Fibroblast of lung (primary cell): ENCODE measurements around the gene LAPTM5. TPM values are rescaled to one million over a fixed set of nuclear protein-coding genes. Genes with fewer than 3 reads are reported as not detected.

ENCODE experiments used
- DNase-seq, 2 donors: peaks; one replicate each; pipeline versions ENCODE4 v3.0.0 to v3.0.0-alpha.2; 2010; ENCODE audit warnings: low read depth in 2 of 2
- H2AFZ ChIP-seq: 2 replicates; pipeline ENCODE4 v1.5.1; 2012; ENCODE audit warnings: low read length, control low read depth, inconsistent platforms
- H3K27ac ChIP-seq: 2 replicates; pipeline ENCODE4 v1.5.1; 2011; ENCODE audit warnings: low read length, control low read depth; ENCODE audit not compliant: insufficient read depth
- H3K27me3 ChIP-seq: 2 replicates; pipeline ENCODE4 v1.5.1; 2011; ENCODE audit warnings: mild to moderate bottlenecking, low read length; ENCODE audit not compliant: control insufficient read depth, insufficient read depth
- H3K36me3 ChIP-seq: 2 replicates; pipeline ENCODE4 v1.5.1; 2011; ENCODE audit warnings: low read length; ENCODE audit not compliant: control insufficient read depth, insufficient read depth
- H3K4me1 ChIP-seq: 2 replicates; pipeline ENCODE4 v1.5.1; 2011; ENCODE audit warnings: low read length; ENCODE audit not compliant: control insufficient read depth, insufficient read depth; ENCODE audit errors: extremely low read depth
- H3K4me2 ChIP-seq: 2 replicates; pipeline ENCODE4 v1.5.1; 2011; ENCODE audit warnings: low read length, control low read depth; ENCODE audit not compliant: insufficient read depth; ENCODE audit errors: extremely low read depth
- H3K4me3 ChIP-seq, 4 experiments: fragments of 200-600 bp in 1 of 4; sonication (generic) in 1 of 4; replicated peaks in 1 of 4; 2 replicates each; pipeline ENCODE4 v1.5.1; 2011 to 2016; ENCODE audit warnings: low read length in 4 of 4, low read depth in 3 of 4, mild to moderate bottlenecking in 3 of 4, control low read depth in 2 of 4, inconsistent platforms in 1 of 4, mixed read lengths in 1 of 4; ENCODE audit not compliant: insufficient read depth in 1 of 4; ENCODE audit errors: control extremely low read depth in 1 of 4
- H3K79me2 ChIP-seq: 2 replicates; pipeline ENCODE4 v1.5.1; 2012; ENCODE audit warnings: mild to moderate bottlenecking, low read length, inconsistent platforms; ENCODE audit not compliant: control insufficient read depth, insufficient read depth
- H3K9ac ChIP-seq: 2 replicates; pipeline ENCODE4 v1.5.1; 2011; ENCODE audit warnings: mild to moderate bottlenecking, low read length, control low read depth; ENCODE audit not compliant: insufficient read depth
- H3K9me3 ChIP-seq: 2 replicates; pipeline ENCODE4 v1.5.1; 2012; ENCODE audit warnings: low read depth, low read length; ENCODE audit not compliant: control insufficient read depth, insufficient read depth
- H4K20me1 ChIP-seq: 2 replicates; pipeline ENCODE4 v1.5.1; 2011; ENCODE audit warnings: low read length; ENCODE audit not compliant: control insufficient read depth, insufficient read depth; ENCODE audit errors: extremely low read depth
- EZH2 ChIP-seq: IDR thresholded peaks from 2 replicates; pipeline ENCODE4 v1.5.1; 2012; ENCODE audit warnings: low read length, control low read depth, mild to moderate bottlenecking; ENCODE audit errors: missing control alignments
- polyA plus RNA-seq, 2 donors: library from polyadenylated mRNA; depleted of rRNA in 1 of 2; stranded (reverse) in 1 of 2; unstranded in 1 of 2; fragments of >200 nt; gene quantifications; 2 replicates each; pipeline ENCODE4 v1.2.1, GENCODE V29; 2011 to 2012; ENCODE audit warnings: missing spikeins in 1 of 2
- total RNA-seq: library from RNA; depleted of rRNA; stranded (reverse); fragments of >200 nt; gene quantifications from 2 replicates; pipeline ENCODE4 v1.2.1, GENCODE V29; 2014
- TF ChIP-seq, protein P1 (sequence below), 2 donors: IDR thresholded peaks in 1 of 2; conservative IDR thresholded peaks in 1 of 2; 1 replicate in 1 of 2; 2 replicates in 1 of 2; pipeline ENCODE4 v1.5.1; 2011 to 2012; ENCODE audit warnings: low read length in 2 of 2, control low read depth in 1 of 2, inconsistent platforms in 1 of 2, low read depth in 1 of 2, mild to moderate bottlenecking in 1 of 2

LAPTM5 gene
- total and polyA plus RNA-seq, 2 donors (not counting 1 experiment from before 2014, with no cell fraction given) = under 0.01 to 0.32 TPM

GRCh38 chr1:30765556-30766434 lies 8.2 kb upstream of the LAPTM5 start:
- TF ChIP-seq EZH2 = no peak
- TF ChIP-seq, protein P1, sequence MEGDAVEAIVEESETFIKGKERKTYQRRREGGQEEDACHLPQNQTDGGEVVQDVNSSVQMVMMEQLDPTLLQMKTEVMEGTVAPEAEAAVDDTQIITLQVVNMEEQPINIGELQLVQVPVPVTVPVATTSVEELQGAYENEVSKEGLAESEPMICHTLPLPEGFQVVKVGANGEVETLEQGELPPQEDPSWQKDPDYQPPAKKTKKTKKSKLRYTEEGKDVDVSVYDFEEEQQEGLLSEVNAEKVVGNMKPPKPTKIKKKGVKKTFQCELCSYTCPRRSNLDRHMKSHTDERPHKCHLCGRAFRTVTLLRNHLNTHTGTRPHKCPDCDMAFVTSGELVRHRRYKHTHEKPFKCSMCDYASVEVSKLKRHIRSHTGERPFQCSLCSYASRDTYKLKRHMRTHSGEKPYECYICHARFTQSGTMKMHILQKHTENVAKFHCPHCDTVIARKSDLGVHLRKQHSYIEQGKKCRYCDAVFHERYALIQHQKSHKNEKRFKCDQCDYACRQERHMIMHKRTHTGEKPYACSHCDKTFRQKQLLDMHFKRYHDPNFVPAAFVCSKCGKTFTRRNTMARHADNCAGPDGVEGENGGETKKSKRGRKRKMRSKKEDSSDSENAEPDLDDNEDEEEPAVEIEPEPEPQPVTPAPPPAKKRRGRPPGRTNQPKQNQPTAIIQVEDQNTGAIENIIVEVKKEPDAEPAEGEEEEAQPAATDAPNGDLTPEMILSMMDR (conservative IDR thresholded peaks at IDR 0.05 in 1 of 2, IDR thresholded peaks at IDR 0.05 in 1 of 2; ENCODE audit: low read depth in 1 of 2, low read length in 2 of 2) = no peak
- no peaks in the 10 kb centered on the region for H4K20me1 ChIP-seq
- no peaks in the 10 kb centered on the region for H3K9me3 ChIP-seq
- no peaks in the 10 kb centered on the region for H3K36me3 ChIP-seq
- H3K9ac ChIP-seq = no peak overlapping the region
- no peaks in the 10 kb centered on the region for H3K4me1 ChIP-seq
- peaks cover 4% of the 10 kb centered on the region for H3K27me3 ChIP-seq
- H3K79me2 ChIP-seq = no peaks in the 10 kb centered on the region
- H3K4me2 ChIP-seq = no peak overlapping the region
- H3K27ac ChIP-seq = no peak overlapping the region
- no peak for DNase-seq
- no peak overlapping the region for H3K4me3 ChIP-seq
- H2AFZ ChIP-seq = no peak overlapping the region

- no peak overlapping the region for H3K4me3 ChIP-seq
- no peak overlapping the region for H3K4me2 ChIP-seq
- H3K9ac ChIP-seq = no peak overlapping the region
- H3K36me3 ChIP-seq = no peaks in the 10 kb centered on the region
- no peaks in the 10 kb centered on the region for H3K4me1 ChIP-seq
- no peaks in the 10 kb centered on the region for H4K20me1 ChIP-seq
- no peak overlapping the region for H2AFZ ChIP-seq
- H3K9me3 ChIP-seq = no peaks in the 10 kb centered on the region
- DNase-seq = no peak
- no peak overlapping the region for H3K27ac ChIP-seq
- TF ChIP-seq, protein P1 (conservative IDR thresholded peaks at IDR 0.05 in 1 of 2, IDR thresholded peaks at IDR 0.05 in 1 of 2; ENCODE audit: low read depth in 1 of 2, low read length in 2 of 2) = no peak
- TF ChIP-seq EZH2 = no peak
- peaks cover 4% of the 10 kb centered on the region for H3K27me3 ChIP-seq
- no peaks in the 10 kb centered on the region for H3K79me2 ChIP-seq
Observed at GRCh38 chr1:30764939-30765555, 7.5 kb upstream of the LAPTM5 start.

DNA sequence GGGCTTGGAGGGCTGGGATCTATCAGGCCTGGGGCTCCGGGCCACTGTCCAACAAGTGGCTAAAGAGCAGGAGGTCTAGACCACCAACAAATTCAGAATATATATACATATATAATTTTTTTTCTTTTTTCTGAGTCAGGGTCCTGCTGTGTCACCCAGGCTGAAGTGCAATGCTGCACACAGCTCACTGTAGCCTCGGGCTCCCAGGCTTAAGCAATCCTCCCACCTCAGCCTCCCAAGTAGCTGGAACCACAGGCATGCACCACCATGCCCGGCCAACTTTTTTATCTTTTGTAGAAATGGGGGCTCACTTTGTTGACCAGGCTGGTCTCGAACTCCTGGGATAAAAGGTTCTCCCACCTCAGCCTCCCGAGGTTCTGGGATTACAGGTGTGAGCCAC lies 6.8 kb upstream of the LAPTM5 start:
- Histone ChIP-seq H4K20me1 (no peaks in the 10 kb centered on the region), H3K27ac (no peak overlapping the region), H3K27me3 (peaks cover 4% of the 10 kb centered on the region), H3K9me3 (no peaks in the 10 kb centered on the region), H3K4me3 (no peak overlapping the region), H3K9ac (no peak overlapping the region), H2AFZ (no peak overlapping the region), H3K36me3 (no peaks in the 10 kb centered on the region), H3K79me2 (no peaks in the 10 kb centered on the region), H3K4me1 (no peaks in the 10 kb centered on the region), H3K4me2 (no peak overlapping the region)
- DNase-seq = no peak
- TF ChIP-seq EZH2 = no peak
- TF ChIP-seq, protein P1 (conservative IDR thresholded peaks at IDR 0.05 in 1 of 2, IDR thresholded peaks at IDR 0.05 in 1 of 2; ENCODE audit: low read depth in 1 of 2, low read length in 2 of 2) = no peak
